ENCODE measurements around the gene TMPRSS11F. TPM values are rescaled to one million over a fixed set of nuclear protein-coding genes. Genes with fewer than 3 reads are reported as not detected.

The TMPRSS11F gene
- total RNA-seq, 1 donor from 2014 or later: 13.8 TPM

- TF ChIP-seq CTCF (IDR thresholded peaks at IDR 0.05) (no peak), POLR2A (IDR thresholded peaks at IDR 0.05) (no peak), POLR2AphosphoS5 (IDR thresholded peaks at IDR 0.05; ENCODE audit: insufficient read depth in 1 of 2, low read depth in 1 of 2) (no peak)
- Histone ChIP-seq H3K9me3 (no peaks in the 10 kb centered on the region), H3K27ac (no peak overlapping the region), H3K4me1 (no peaks in the 10 kb centered on the region), H3K36me3 (no peaks in the 10 kb centered on the region), H3K4me3 (no peak overlapping the region), H3K27me3 (no peaks in the 10 kb centered on the region)
- DNase-seq (ENCODE audit: extremely low spot score in 2 of 2): no peak
- intact Hi-C loops (cut with DNase I): no loop called here
Observed at GRCh38 chr4:68148800-68149685, 19.4 kb upstream of the TMPRSS11F start.

- Histone ChIP-seq H3K27ac (no peak overlapping the region), H3K4me1 (no peaks in the 10 kb centered on the region), H3K4me3 (no peak overlapping the region), H3K36me3 (no peaks in the 10 kb centered on the region), H3K27me3 (no peaks in the 10 kb centered on the region), H3K9me3 (no peaks in the 10 kb centered on the region)
- intact Hi-C loops (cut with DNase I): no loop called here
- TF ChIP-seq CTCF (IDR thresholded peaks at IDR 0.05): no peak
- no peak for TF ChIP-seq POLR2A (IDR thresholded peaks at IDR 0.05)
- no peak for TF ChIP-seq POLR2AphosphoS5 (IDR thresholded peaks at IDR 0.05; ENCODE audit: insufficient read depth in 1 of 2, low read depth in 1 of 2)
- DNase-seq (ENCODE audit: extremely low spot score in 2 of 2): no peak
Observed at GRCh38 chr4:68147079-68147478, 17.4 kb upstream of the TMPRSS11F start.

- no peak overlapping the region for H3K4me3 ChIP-seq
- no peak for TF ChIP-seq POLR2AphosphoS5 (IDR thresholded peaks at IDR 0.05; ENCODE audit: insufficient read depth in 1 of 2, low read depth in 1 of 2)
- no peak for TF ChIP-seq POLR2A (IDR thresholded peaks at IDR 0.05)
- TF ChIP-seq CTCF (IDR thresholded peaks at IDR 0.05): no peak
- no peaks in the 10 kb centered on the region for H3K4me1 ChIP-seq
- H3K27ac ChIP-seq: no peak overlapping the region
- H3K27me3 ChIP-seq: no peaks in the 10 kb centered on the region
- H3K36me3 ChIP-seq: no peaks in the 10 kb centered on the region
- H3K9me3 ChIP-seq: no peaks in the 10 kb centered on the region
- intact Hi-C loops (cut with DNase I): no loop called here
- no peak for DNase-seq (ENCODE audit: extremely low spot score in 2 of 2)
Observed at GRCh38 chr4:68145261-68145660, 15.6 kb upstream of the TMPRSS11F start.

GRCh38 chr4:68141852-68142251 is 12.2 kb upstream of the TMPRSS11F start:
- no peaks in the 10 kb centered on the region for H3K4me1 ChIP-seq
- no peaks in the 10 kb centered on the region for H3K36me3 ChIP-seq
- no peak for DNase-seq (ENCODE audit: extremely low spot score in 2 of 2)
- H3K9me3 ChIP-seq: no peaks in the 10 kb centered on the region
- H3K4me3 ChIP-seq: no peak overlapping the region
- intact Hi-C loops (cut with DNase I): no loop called here
- no peaks in the 10 kb centered on the region for H3K27me3 ChIP-seq
- H3K27ac ChIP-seq: no peak overlapping the region
- TF ChIP-seq POLR2A (IDR thresholded peaks at IDR 0.05) (no peak), CTCF (IDR thresholded peaks at IDR 0.05) (no peak), POLR2AphosphoS5 (IDR thresholded peaks at IDR 0.05; ENCODE audit: insufficient read depth in 1 of 2, low read depth in 1 of 2) (no peak)

GRCh38 chr4:68132342-68132741 is 2.7 kb upstream of the TMPRSS11F start:
- no peak overlapping the region for H3K27ac ChIP-seq
- no peaks in the 10 kb centered on the region for H3K36me3 ChIP-seq
- no peaks in the 10 kb centered on the region for H3K4me1 ChIP-seq
- no peak for DNase-seq (ENCODE audit: extremely low spot score in 2 of 2)
- H3K27me3 ChIP-seq: no peaks in the 10 kb centered on the region
- intact Hi-C loops (cut with DNase I): no loop called here
- no peak for TF ChIP-seq POLR2AphosphoS5 (IDR thresholded peaks at IDR 0.05; ENCODE audit: insufficient read depth in 1 of 2, low read depth in 1 of 2)
- no peak for TF ChIP-seq POLR2A (IDR thresholded peaks at IDR 0.05)
- TF ChIP-seq CTCF (IDR thresholded peaks at IDR 0.05): no peak
- H3K4me3 ChIP-seq: no peak overlapping the region
- H3K9me3 ChIP-seq: no peaks in the 10 kb centered on the region
